Central memory CD4-positive, alpha-beta T cell (primary cell): Measurements from ENCODE around the gene BTNL3.
"Not testable (repeated sequence)": the region's sequence is repeated elsewhere in the genome, so short reads cannot be mapped to it uniquely, and the experiment has no call there.

Source experiments
- DNase-seq: peaks from one replicate; pipeline ENCODE4 v3.0.0; 2022
- total RNA-seq, 3 experiments: gene quantifications; one replicate each; lab custom pipeline; 2026; lab: John Stamatoyannopoulos, UW

BTNL3 gene, protein sequence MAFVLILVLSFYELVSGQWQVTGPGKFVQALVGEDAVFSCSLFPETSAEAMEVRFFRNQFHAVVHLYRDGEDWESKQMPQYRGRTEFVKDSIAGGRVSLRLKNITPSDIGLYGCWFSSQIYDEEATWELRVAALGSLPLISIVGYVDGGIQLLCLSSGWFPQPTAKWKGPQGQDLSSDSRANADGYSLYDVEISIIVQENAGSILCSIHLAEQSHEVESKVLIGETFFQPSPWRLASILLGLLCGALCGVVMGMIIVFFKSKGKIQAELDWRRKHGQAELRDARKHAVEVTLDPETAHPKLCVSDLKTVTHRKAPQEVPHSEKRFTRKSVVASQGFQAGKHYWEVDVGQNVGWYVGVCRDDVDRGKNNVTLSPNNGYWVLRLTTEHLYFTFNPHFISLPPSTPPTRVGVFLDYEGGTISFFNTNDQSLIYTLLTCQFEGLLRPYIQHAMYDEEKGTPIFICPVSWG
- 0 reads per million in 3 experiments for total RNA-seq

GRCh38 chr5:180988592-180988991, at the start of gene BTNL3:
Gene BTNL3 (plus strand): TSS chr5:180988846. CDS start chr5:180989029, 183 bp downstream.
- no peak for DNase-seq

DNA sequence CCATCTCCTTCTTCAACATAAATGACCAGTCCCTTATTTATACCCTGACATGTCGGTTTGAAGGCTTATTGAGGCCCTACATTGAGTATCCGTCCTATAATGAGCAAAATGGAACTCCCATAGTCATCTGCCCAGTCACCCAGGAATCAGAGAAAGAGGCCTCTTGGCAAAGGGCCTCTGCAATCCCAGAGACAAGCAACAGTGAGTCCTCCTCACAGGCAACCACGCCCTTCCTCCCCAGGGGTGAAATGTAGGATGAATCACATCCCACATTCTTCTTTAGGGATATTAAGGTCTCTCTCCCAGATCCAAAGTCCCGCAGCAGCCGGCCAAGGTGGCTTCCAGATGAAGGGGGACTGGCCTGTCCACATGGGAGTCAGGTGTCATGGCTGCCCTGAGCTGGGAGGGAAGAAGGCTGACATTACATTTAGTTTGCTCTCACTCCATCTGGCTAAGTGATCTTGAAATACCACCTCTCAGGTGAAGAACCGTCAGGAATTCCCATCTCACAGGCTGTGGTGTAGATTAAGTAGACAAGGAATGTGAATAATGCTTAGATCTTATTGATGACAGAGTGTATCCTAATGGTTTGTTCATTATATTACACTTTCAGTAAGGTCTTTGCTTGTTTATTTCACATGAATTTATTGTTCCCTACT, 38.2 kb upstream of the BTNL3 start:
- DNase-seq, result no peak

DNA sequence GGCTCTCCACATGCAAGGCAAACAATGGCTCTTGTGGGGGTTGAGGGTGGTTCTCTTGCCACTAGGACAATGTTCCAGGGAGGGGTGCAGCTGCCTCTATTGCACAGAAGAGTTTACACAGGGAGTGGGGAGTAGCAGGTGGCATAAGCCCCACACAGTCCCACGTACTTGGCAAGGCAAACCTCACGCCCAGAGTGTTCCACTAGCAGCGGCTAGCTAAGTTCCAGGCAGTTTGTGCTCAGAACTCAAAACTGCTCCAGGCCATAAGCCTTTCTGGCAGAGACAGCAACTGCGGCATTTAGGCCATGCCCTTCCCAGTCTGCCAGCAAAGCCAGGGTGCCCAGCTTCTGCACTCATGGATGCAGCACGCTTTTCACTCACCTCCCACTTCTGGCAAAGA, 29.0 kb upstream of the BTNL3 start:
- DNase-seq, result no peak

DNA sequence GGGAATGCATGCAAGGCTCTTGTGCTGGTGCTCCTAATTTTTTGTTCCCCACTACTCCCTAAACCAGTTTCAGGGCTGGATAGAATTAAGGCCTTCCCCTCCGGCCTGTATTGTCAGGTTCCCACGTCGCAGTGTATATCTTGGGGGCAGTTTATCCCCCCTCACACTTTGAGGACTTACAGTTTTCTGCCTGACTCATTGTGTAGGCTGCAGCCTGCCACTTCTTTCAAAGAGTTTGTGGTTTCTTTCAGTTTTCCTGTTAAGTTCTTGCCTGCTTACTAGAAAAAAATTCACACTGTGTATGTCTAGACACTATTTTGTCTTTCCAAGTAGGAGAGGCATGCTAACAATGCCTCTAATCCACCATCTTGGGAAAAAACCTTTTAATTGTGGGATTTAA, 28.4 kb upstream of the BTNL3 start:
- no peak for DNase-seq

DNA sequence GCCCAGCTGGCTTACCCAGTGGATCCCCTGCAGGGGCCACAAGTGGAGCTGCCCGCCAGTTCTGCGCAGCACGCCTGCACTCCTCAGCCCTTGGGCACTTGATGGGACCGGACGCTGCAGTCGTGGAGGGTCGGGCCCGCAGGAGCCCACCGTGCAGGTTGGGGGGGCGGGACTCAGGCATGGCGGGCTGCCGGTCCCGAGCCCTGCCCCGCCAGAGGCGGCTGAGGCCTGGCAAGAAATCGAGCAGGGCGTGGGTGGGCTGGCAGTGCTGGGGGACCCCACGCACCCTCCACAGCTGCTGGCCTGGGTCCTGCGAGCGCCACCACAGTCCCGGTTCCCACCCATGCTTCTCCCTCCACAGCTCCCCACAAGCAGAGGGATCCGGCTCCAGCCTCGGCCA, 19.2 kb upstream of the BTNL3 start:
- no peak for DNase-seq

DNA sequence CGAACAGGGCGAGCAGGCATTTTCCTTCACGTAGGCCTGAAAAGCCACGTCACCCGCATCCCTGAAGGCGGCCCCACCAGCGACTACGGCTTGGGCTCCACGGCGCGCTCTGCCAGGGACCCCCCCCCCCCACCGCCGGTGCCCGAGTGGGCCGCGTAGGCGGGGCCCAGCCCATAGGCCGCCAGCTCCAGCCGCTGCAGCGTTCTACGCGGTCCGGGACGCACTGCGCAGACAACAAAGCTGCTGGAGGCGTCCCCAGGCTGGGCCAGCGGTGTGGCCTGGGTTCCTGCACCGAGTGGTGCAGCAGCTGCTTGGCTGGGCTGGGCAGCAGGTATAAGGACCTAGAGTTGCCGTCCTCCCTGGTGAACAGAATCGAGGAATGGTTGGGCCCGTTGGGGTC, 18.3 kb upstream of the BTNL3 start:
- DNase-seq, result no peak

DNA sequence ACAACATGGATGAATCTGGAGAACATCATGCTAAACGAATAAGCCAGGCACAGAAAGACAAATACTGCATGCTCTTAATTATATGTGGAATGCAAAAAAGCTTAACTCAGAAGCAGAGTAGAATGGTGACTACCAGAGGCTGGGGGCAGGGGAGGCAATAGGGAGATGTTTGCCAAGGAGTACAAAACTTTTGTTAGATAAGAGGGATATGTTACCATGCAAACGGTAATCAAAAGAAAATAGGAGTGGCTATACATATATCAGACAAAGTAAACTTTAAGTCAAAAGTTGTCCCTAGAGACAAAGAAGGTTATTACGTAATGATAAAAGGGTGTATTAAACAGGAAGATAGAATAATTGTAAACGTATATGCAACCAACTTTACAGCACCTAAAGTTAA, 17.8 kb upstream of the BTNL3 start:
- no peak for DNase-seq

- DNase-seq, result no peak
Measured at GRCh38 chr5:180974612-180975315, 13.9 kb upstream of the BTNL3 start.

DNA sequence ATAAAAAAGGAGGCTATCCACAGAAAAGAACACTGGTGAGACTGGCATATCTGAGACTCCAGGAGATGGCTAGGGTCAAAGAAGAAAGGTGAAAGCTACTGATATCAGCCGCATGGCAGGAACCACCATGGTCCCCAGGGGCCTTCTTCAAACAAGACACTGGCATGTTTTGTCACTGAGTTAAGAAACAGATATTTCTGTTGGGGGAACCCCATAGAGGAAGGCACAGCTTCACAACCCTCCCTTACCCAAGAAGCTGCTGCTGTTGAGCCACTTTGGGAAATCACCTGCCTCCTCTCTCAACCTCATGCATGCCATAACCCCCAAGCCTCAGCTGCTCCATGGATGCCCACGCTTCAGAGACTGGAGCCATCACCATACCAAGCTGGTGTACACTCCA, 13.3 kb upstream of the BTNL3 start:
- no peak for DNase-seq

GRCh38 chr5:180976518-180976917, 12.1 kb upstream of the BTNL3 start:
- DNase-seq, result no peak

DNA sequence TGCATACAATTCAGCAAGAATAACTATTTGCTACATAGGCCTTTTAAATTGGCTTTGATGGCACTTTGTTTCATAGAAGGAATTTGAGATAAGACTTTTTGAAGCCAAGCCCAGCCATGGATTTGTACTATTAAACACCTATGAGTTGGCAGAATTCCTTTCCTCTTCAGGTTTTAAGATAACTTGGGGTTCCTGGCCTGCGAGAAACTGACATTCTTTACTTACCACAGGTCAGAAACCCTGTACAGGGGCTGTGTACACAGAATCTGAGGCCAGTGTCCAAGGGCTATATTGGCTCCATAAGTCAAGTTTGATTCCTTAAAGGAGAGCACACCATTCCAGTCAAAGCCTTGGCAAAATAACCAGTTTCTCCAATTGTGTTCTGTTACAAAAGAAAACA, 10.8 kb upstream of the BTNL3 start:
- DNase-seq, result no peak

GRCh38 chr5:180982008-180982741, 6.5 kb upstream of the BTNL3 start:
- DNase-seq, result no peak

DNA sequence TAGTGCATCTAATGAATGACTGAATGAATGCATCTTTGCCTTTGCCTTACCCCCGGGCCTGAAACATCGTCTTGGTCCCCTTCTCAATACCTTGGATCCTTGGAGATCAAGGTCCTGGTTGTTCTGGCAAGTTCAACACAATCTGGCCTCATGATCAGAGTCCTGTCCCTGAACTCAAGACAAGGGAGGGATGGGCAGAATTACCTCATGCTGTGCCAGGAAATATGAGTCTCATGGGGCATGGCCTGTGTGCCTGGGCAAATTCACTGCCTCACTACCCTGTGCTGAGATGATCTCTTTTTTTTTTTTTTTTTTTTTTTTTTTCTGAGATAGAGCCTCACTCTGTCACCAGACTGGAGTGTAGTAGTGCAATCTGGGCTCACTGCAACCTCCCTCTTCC, 630 bp upstream of the BTNL3 start:
- DNase-seq, result no peak

DNA sequence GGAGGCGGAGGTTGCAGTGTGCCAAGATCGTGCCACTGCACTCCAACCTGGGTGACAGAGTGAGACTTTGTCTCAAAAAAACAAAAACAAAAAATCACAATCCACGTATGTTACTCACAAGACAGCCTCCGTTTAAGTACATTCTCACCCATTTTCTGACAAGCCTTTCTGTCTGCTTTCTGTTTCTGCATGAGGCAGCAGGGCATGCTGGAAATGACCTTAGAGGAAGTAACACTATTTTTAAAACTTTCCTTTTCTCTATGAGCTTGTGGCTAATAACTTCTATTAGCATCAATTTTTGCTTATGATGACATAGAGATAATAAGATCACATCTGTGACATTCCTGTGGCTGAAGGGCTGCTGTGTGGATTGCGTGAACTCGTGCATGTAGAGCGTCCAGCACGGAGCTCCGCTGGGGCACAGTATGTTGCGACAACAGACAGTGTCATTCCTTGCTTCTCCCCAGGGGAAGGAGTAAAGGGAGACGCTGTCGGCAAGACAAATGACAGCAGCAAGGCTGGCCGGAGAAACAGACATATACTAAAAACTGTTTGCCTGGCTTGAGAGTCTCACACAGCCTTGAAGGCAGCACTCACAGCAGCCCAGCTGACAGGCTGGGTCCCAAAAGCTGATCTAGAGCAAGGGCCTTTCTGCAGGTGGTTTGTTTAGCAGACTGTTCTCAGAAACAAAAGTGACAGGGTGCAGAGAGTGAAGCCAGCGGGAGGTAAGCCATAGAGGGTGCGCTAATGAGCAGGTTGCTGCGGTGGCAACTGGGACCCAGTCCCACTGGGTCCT, 1.6 kb downstream of the BTNL3 start:
- no peak for DNase-seq

- DNase-seq, result no peak
Measured at GRCh38 chr5:180990882-180991242, 2.2 kb downstream of the BTNL3 start.

DNA sequence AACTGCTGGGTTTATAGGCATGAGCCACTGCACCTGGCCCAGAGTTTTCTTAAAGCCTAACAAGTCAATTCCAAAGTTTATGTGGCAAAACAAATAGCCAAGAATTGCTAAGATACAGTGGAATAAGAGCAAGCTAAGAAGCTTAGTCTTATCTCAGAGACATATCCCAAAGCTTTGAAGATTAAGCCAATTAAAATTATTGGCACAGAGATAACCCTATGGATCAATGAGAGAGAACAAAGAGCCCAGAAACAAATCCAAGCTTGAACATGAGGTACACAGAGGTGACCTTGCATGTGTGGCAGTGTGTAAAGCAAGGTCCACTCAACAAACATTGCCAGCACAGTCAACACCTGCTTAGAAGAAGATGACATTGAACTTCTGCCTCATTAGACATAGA, 13.3 kb downstream of the BTNL3 start:
- no peak for DNase-seq

- DNase-seq, result no peak
Measured at GRCh38 chr5:181005791-181006190, 17.1 kb downstream of the BTNL3 start.

GRCh38 chr5:181008136-181008535, 19.5 kb downstream of the BTNL3 start:
- DNase-seq, result no peak

DNA sequence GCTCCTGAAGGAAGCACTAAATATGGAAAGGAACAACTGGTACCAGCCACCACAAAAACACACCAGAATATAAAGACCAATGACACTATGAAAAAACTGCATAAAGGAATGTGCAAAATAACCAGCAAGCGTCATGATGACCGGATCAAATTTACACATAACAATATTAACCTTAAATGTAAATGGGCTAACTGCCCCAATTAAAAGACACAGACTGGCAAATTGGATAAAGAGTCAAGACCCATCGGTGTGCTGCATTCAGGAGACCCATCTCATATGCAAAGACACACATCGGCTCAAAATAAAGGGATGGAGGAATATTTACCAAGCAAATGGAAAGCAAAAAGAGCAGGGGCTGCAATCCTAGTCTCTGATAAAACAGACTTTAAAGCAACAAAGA, 21.4 kb downstream of the BTNL3 start:
- not testable (repeated sequence) for DNase-seq

DNA sequence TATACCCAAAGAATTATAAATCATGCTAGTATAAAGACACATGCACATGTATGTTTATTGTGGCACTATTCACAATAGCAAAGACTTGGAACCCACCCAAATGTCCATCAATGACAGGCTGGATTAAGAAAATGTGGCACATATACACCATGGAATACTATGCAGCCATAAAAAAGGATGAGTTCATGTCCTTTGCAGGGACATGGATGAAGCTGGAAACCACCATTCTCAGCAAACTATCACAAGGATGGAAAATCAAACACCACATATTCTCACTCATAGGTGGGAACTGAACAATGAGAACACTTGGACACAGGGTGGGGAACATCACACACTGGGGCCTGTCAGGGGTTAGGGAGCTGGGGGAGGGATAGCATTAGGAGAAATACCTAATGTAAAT, 26.0 kb downstream of the BTNL3 start:
- DNase-seq, result not testable (repeated sequence)

GRCh38 chr5:181017448-181017847, 28.8 kb downstream of the BTNL3 start:
- DNase-seq, result not testable (repeated sequence)

DNA sequence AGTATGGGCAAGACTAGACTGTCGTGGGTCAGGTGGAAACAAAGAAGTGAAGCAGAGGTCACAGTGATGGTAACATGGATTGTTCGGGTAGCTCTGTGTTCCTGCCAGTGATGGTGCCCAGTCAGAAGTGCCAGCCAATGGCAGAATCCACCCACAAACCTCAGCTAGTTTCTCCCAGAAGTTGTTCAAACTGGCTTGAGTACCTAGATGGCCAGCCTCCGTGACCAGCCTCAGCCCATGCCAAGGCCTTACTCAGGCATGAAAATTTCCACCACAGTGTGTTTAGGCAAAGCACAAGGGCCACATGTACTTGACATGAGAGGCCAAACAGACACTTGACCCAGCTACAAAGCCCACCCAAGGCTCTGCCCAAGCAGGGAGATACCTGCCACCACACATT, 32.0 kb downstream of the BTNL3 start:
- DNase-seq, result no peak
